ENCODE measurements around the gene NOS1AP. TPM values are rescaled to one million over a fixed set of nuclear protein-coding genes. Genes with fewer than 3 reads are reported as not detected.
A peak's percentile ranks its signal among the peaks of the same experiment; 100 is the strongest.

Gene NOS1AP
- total RNA-seq, 1 experiment from 2014 or later = 0.76 TPM

GRCh38 chr1:162400790-162401355 is 331.4 kb downstream of the NOS1AP start:
- DNase-seq (ENCODE audit: low read depth) = no peak

- DNase-seq (ENCODE audit: low read depth) = peak; percentile 51
These were observed 335.2 kb downstream of the NOS1AP start for GRCh38 chr1:162404550-162405160.

GRCh38 chr1:162405800-162406199 is 336.3 kb downstream of the NOS1AP start:
- peak; percentile 22 for DNase-seq (ENCODE audit: low read depth)

GRCh38 chr1:162406811-162407210 is 337.3 kb downstream of the NOS1AP start:
- DNase-seq (ENCODE audit: low read depth) = no peak

GRCh38 chr1:162407539-162407938 is 338.0 kb downstream of the NOS1AP start:
- DNase-seq (ENCODE audit: low read depth) = no peak

GRCh38 chr1:162412002-162412401 is 342.5 kb downstream of the NOS1AP start, which contains the start of gene SH2D1B:
Gene SH2D1B (minus strand): TSS chr1:162412136. CDS start chr1:162412016, 120 bp downstream.
- peak; percentile 80 for DNase-seq (ENCODE audit: low read depth)

- no peak for DNase-seq (ENCODE audit: low read depth)
These were observed 346.7 kb downstream of the NOS1AP start for GRCh38 chr1:162416215-162416614.

- no peak for DNase-seq (ENCODE audit: low read depth)
These were observed 347.4 kb downstream of the NOS1AP start for GRCh38 chr1:162416909-162417308.

- no peak for DNase-seq (ENCODE audit: low read depth)
These were observed 348.2 kb downstream of the NOS1AP start for GRCh38 chr1:162417650-162418049.

- peak; percentile 22 for DNase-seq (ENCODE audit: low read depth)
These were observed 349.1 kb downstream of the NOS1AP start for GRCh38 chr1:162418584-162418983.

- DNase-seq (ENCODE audit: low read depth) = peak; percentile 28
These were observed 350.0 kb downstream of the NOS1AP start for GRCh38 chr1:162419450-162419931.

Other genes with a start within 250 kb of the NOS1AP start
- 21.1 and 28.4 TPM in 2 replicates for gene OLFML2B, start 45.8 kb upstream of the NOS1AP start, total RNA-seq (2014; rRNA removed; shearing (Covaris generic))